SK-N-SH treated with all-trans-retinoic acid at 6 μM for 48 hours (cell line): Measurements from ENCODE around the gene NOX5.

ENCODE experiments used
- ARNTL ChIP-seq: fragments of 450-650 bp; formaldehyde crosslinking; IDR thresholded peaks from 2 replicates; pipeline ENCODE4 v1.5.0; 2020; ENCODE audit warnings: low read depth, mild to moderate bottlenecking, moderate library complexity, borderline replicate concordance
- CREB5 ChIP-seq: fragments of 250-450 bp; sonication (Bioruptor Pico); IDR thresholded peaks from 2 replicates; pipeline ENCODE4 v1.5.1; 2020; ENCODE audit warnings: low read depth, mild to moderate bottlenecking, moderate library complexity
- CSDC2 ChIP-seq: fragments of 250-450 bp; sonication (Bioruptor Pico); IDR thresholded peaks from 2 replicates; pipeline ENCODE4 v1.5.0; 2020; ENCODE audit warnings: mild to moderate bottlenecking, moderate library complexity
- ISL1 ChIP-seq: fragments of 250-450 bp; sonication (Bioruptor Pico); IDR thresholded peaks from 2 replicates; pipeline ENCODE4 v2.1.2; 2022; ENCODE audit warnings: mild to moderate bottlenecking, moderate library complexity
- OSR1 ChIP-seq: fragments of 250-450 bp; sonication (Bioruptor Pico); IDR thresholded peaks from 2 replicates; pipeline ENCODE4 v1.8.0; 2022; ENCODE audit warnings: moderate library complexity, mild to moderate bottlenecking, inconsistent platforms
- PATZ1 ChIP-seq: fragments of 250-450 bp; sonication (Bioruptor Pico); IDR thresholded peaks from 2 replicates; pipeline ENCODE4 v1.8.0; 2020; ENCODE audit warnings: mild to moderate bottlenecking, moderate library complexity, borderline replicate concordance
- RARB ChIP-seq: fragments of 250-450 bp; sonication (Bioruptor Pico); IDR thresholded peaks from 2 replicates; pipeline ENCODE4 v1.8.0; 2021; ENCODE audit warnings: mild to moderate bottlenecking, moderate library complexity
- SNAI2 ChIP-seq: fragments of 250-450 bp; sonication (Bioruptor Pico); IDR thresholded peaks from 2 replicates; pipeline ENCODE4 v1.5.0; 2020; ENCODE audit warnings: mild to moderate bottlenecking, moderate library complexity
- TOX ChIP-seq: fragments of 250-450 bp; sonication (Bioruptor Pico); IDR thresholded peaks from 2 replicates; pipeline ENCODE4 v1.8.0; 2021; ENCODE audit warnings: mild to moderate bottlenecking, moderate library complexity, borderline replicate concordance
- ZFP30 ChIP-seq: fragments of 450-650 bp; formaldehyde crosslinking; IDR thresholded peaks from 2 replicates; pipeline ENCODE4 v1.5.0; 2022; ENCODE audit warnings: mild to moderate bottlenecking, moderate library complexity
- ZNF8 ChIP-seq: fragments of 450-650 bp; formaldehyde crosslinking; IDR thresholded peaks from 2 replicates; pipeline ENCODE4 v1.5.0; 2020; ENCODE audit warnings: mild to moderate bottlenecking, moderate library complexity

GRCh38 chr15:69071260-69071659, 56.8 kb downstream of the NOX5 start:
- no peak for TF ChIP-seq SNAI2
- no peak for TF ChIP-seq PATZ1 (CRISPR knock-in tag)
- TF ChIP-seq ZFP30 (CRISPR knock-in tag) = no peak
- no peak for TF ChIP-seq RARB
- no peak for TF ChIP-seq CSDC2 (CRISPR knock-in tag)
- TF ChIP-seq ARNTL = no peak
- no peak for TF ChIP-seq ZNF8 (CRISPR knock-in tag)
- no peak for TF ChIP-seq TOX
- TF ChIP-seq CREB5 (CRISPR knock-in tag) = no peak
- TF ChIP-seq ISL1 (CRISPR knock-in tag) = no peak
- TF ChIP-seq OSR1 (CRISPR knock-in tag) = no peak
